ENCODE data around the gene FAM240A. TPM values are rescaled to one million over a fixed set of nuclear protein-coding genes. Genes with fewer than 3 reads are reported as not detected.

FAM240A gene
- total and polyA plus RNA-seq, 4 donors = not detected

DNA sequence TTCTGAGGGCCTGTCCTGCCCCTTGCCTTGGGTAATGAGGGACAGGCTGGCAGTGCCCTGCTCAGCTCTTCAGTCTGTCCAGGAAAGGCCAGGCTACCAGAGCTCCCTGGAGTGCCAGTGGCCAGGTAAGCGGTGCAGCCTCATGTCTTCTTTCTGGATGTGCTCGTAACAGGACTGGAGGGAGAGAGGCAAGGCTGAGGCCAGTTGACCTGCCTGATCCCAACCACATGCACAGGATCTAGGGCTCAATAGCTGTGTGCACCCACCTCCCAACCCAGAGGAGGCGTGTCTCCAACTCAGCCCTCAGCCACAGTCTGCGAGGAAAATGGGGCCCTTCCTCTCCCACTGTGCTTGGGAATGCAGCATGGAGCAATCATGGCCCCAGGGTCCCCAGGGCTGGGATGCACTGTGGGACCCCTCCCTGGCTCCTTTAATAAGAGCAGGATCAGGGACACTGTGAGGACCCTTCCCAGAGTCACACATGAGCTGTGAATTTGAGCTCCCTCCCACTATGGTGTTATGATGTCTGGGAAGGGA is 58.6 kb downstream of the FAM240A start:
- no peak for DNase-seq (ENCODE audit: low spot score)
- WGBS = 97% methylated on average over 4 of the region's 4 CpGs
- no peaks in the 10 kb centered on the region for H3K27me3 ChIP-seq (ENCODE audit: control insufficient read depth in 4 of 4, insufficient read depth in 4 of 4, low read length in 3 of 4)
- peaks cover 2 to 23% (median 18%) of the 10 kb centered on the region in 4 donors for H3K4me1 ChIP-seq (ENCODE audit: control insufficient read depth in 4 of 4, insufficient read depth in 4 of 4, low read length in 3 of 4)
- TF ChIP-seq RXRA (IDR thresholded peaks at IDR 0.05) (no peak), RAD21 (IDR thresholded peaks at IDR 0.05) (no peak), FOXA2 (IDR thresholded peaks at IDR 0.05) (no peak), SP1 (IDR thresholded peaks at IDR 0.05) (no peak), HNF4A (conservative IDR thresholded peaks at IDR 0.05) (no peak), NR2F2 (IDR thresholded peaks at IDR 0.05) (no peak), EGR1 (IDR thresholded peaks at IDR 0.05; ENCODE audit: low read depth in 2 of 2) (no peak)
- TF ChIP-seq, protein P1, sequence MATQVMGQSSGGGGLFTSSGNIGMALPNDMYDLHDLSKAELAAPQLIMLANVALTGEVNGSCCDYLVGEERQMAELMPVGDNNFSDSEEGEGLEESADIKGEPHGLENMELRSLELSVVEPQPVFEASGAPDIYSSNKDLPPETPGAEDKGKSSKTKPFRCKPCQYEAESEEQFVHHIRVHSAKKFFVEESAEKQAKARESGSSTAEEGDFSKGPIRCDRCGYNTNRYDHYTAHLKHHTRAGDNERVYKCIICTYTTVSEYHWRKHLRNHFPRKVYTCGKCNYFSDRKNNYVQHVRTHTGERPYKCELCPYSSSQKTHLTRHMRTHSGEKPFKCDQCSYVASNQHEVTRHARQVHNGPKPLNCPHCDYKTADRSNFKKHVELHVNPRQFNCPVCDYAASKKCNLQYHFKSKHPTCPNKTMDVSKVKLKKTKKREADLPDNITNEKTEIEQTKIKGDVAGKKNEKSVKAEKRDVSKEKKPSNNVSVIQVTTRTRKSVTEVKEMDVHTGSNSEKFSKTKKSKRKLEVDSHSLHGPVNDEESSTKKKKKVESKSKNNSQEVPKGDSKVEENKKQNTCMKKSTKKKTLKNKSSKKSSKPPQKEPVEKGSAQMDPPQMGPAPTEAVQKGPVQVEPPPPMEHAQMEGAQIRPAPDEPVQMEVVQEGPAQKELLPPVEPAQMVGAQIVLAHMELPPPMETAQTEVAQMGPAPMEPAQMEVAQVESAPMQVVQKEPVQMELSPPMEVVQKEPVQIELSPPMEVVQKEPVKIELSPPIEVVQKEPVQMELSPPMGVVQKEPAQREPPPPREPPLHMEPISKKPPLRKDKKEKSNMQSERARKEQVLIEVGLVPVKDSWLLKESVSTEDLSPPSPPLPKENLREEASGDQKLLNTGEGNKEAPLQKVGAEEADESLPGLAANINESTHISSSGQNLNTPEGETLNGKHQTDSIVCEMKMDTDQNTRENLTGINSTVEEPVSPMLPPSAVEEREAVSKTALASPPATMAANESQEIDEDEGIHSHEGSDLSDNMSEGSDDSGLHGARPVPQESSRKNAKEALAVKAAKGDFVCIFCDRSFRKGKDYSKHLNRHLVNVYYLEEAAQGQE (IDR thresholded peaks at IDR 0.05) = no peak
- TF ChIP-seq, protein P2, sequence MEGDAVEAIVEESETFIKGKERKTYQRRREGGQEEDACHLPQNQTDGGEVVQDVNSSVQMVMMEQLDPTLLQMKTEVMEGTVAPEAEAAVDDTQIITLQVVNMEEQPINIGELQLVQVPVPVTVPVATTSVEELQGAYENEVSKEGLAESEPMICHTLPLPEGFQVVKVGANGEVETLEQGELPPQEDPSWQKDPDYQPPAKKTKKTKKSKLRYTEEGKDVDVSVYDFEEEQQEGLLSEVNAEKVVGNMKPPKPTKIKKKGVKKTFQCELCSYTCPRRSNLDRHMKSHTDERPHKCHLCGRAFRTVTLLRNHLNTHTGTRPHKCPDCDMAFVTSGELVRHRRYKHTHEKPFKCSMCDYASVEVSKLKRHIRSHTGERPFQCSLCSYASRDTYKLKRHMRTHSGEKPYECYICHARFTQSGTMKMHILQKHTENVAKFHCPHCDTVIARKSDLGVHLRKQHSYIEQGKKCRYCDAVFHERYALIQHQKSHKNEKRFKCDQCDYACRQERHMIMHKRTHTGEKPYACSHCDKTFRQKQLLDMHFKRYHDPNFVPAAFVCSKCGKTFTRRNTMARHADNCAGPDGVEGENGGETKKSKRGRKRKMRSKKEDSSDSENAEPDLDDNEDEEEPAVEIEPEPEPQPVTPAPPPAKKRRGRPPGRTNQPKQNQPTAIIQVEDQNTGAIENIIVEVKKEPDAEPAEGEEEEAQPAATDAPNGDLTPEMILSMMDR (IDR thresholded peaks at IDR 0.05; ENCODE audit: low read depth, low read length, missing input control) = no peak
- TF ChIP-seq, protein P3, sequence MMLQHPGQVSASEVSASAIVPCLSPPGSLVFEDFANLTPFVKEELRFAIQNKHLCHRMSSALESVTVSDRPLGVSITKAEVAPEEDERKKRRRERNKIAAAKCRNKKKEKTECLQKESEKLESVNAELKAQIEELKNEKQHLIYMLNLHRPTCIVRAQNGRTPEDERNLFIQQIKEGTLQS (IDR thresholded peaks at IDR 0.05) = no peak
- no peak overlapping the region for H3K27ac ChIP-seq (ENCODE audit: low read depth in 1 of 2, low read length in 2 of 2)
- no peaks in the 10 kb centered on the region for H3K9me3 ChIP-seq (ENCODE audit: control insufficient read depth in 4 of 4, low read length in 3 of 4)
- H3K4me3 ChIP-seq (ENCODE audit: low read depth in 1 of 3, low read length in 3 of 3) = no peak overlapping the region
- peaks cover 0 to 8% (median 4%) of the 10 kb centered on the region in 4 donors for H3K36me3 ChIP-seq (ENCODE audit: control insufficient read depth in 4 of 4, insufficient read depth in 3 of 4, low read depth in 1 of 4, low read length in 3 of 4)
- H3K9ac ChIP-seq (ENCODE audit: low read depth in 1 of 2, low read length in 2 of 2) = no peak overlapping the region

DNA sequence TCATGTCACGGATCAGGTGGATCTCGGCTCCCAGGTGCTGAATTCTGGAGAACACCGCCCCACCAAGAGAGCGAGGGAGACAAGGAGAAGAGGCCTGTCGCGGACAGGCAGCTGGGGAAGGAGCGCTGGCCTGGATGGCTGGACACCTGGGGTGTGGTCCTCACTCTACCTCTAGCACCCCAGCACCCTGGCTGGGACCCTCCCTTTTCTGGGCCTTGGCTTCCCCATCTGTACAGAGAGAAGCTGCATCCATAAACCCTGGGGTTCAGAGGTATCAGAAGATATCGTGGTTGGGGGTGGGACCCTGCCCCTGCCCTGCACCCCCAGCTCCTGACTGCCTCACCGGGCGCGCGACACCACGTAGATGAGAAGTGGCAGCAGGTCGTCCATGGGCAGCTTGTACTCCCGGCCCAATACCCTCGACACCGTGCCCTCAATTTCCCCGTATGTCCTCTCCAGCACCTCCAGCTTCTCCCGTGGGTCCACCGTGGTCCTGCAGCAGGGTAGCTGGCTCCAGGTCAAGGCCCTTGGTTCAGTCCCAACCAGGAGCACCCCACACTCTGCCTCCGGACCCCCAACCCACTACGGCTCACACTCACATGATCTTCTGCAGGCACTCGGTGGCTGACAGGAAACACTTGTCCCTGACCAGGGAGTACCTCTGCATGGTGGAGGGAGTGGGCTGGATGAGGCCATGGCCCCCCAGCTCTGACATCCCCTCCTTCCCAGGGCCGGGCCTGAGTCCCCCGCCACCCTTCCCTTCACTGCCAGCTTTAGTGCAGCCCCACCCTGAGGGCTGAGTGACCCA is 59.4 kb downstream of the FAM240A start:
- WGBS = 96% methylated on average over 25 of the region's 25 CpGs
- Histone ChIP-seq H3K27ac (ENCODE audit: low read depth in 1 of 2, low read length in 2 of 2) (no peak overlapping the region), H3K4me3 (ENCODE audit: low read depth in 1 of 3, low read length in 3 of 3) (no peak overlapping the region), H3K4me1 (ENCODE audit: control insufficient read depth in 4 of 4, insufficient read depth in 4 of 4, low read length in 3 of 4) (peaks cover 6 to 20% (median 15%) of the 10 kb centered on the region in 4 donors), H3K36me3 (ENCODE audit: control insufficient read depth in 4 of 4, insufficient read depth in 3 of 4, low read depth in 1 of 4, low read length in 3 of 4) (peaks cover 0 to 8% (median 4%) of the 10 kb centered on the region in 4 donors), H3K27me3 (ENCODE audit: control insufficient read depth in 4 of 4, insufficient read depth in 4 of 4, low read length in 3 of 4) (no peaks in the 10 kb centered on the region), H3K9me3 (ENCODE audit: control insufficient read depth in 4 of 4, low read length in 3 of 4) (no peaks in the 10 kb centered on the region), H3K9ac (ENCODE audit: low read depth in 1 of 2, low read length in 2 of 2) (no peak overlapping the region)
- no peak for TF ChIP-seq RAD21 (IDR thresholded peaks at IDR 0.05)
- TF ChIP-seq, protein P3 (IDR thresholded peaks at IDR 0.05) = no peak
- TF ChIP-seq NR2F2 (IDR thresholded peaks at IDR 0.05) = no peak
- TF ChIP-seq YY1 (IDR thresholded peaks at IDR 0.05) = no peak
- no peak for TF ChIP-seq RXRA (IDR thresholded peaks at IDR 0.05)
- TF ChIP-seq, protein P4, sequence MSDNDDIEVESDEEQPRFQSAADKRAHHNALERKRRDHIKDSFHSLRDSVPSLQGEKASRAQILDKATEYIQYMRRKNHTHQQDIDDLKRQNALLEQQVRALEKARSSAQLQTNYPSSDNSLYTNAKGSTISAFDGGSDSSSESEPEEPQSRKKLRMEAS (IDR thresholded peaks at IDR 0.05) = no peak
- no peak for TF ChIP-seq SP1 (IDR thresholded peaks at IDR 0.05)
- TF ChIP-seq HNF4G (IDR thresholded peaks at IDR 0.05) = no peak
- TF ChIP-seq, protein P2 (IDR thresholded peaks at IDR 0.05; ENCODE audit: low read depth, low read length, missing input control) = no peak
- TF ChIP-seq TAF1 (conservative IDR thresholded peaks at IDR 0.05) = no peak
- no peak for TF ChIP-seq GABPA (IDR thresholded peaks at IDR 0.05 in 1 of 2, conservative IDR thresholded peaks at IDR 0.05 in 1 of 2)
- no peak for TF ChIP-seq EGR1 (IDR thresholded peaks at IDR 0.05; ENCODE audit: low read depth in 2 of 2)
- TF ChIP-seq, protein P5, sequence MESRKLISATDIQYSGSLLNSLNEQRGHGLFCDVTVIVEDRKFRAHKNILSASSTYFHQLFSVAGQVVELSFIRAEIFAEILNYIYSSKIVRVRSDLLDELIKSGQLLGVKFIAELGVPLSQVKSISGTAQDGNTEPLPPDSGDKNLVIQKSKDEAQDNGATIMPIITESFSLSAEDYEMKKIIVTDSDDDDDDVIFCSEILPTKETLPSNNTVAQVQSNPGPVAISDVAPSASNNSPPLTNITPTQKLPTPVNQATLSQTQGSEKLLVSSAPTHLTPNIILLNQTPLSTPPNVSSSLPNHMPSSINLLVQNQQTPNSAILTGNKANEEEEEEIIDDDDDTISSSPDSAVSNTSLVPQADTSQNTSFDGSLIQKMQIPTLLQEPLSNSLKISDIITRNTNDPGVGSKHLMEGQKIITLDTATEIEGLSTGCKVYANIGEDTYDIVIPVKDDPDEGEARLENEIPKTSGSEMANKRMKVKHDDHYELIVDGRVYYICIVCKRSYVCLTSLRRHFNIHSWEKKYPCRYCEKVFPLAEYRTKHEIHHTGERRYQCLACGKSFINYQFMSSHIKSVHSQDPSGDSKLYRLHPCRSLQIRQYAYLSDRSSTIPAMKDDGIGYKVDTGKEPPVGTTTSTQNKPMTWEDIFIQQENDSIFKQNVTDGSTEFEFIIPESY (IDR thresholded peaks at IDR 0.05) = no peak
- DNase-seq (ENCODE audit: low spot score) = no peak
